SK-N-MC (cell line): ENCODE measurements around the gene TSNAX.

ENCODE experiments used
- EZH2 ChIP-seq: fragments of 200-600 bp; sonication (generic); IDR thresholded peaks from one replicate; pipeline ENCODE4 v1.6.1; 2017; ENCODE audit warnings: antibody characterized with exemption
- FOXP2 ChIP-seq: optimal IDR thresholded peaks from 2 replicates; pipeline ENCODE3; 2011; ENCODE audit warnings: mild to moderate bottlenecking, moderate library complexity; ENCODE audit not compliant: insufficient read depth; ENCODE audit errors: extremely low read length, control extremely low read depth
- POLR2AphosphoS5 ChIP-seq: IDR thresholded peaks from 2 replicates; pipeline ENCODE4 v1.6.1; 2012; ENCODE audit warnings: mild to moderate bottlenecking, low read depth, low read length, borderline replicate concordance

- TF ChIP-seq POLR2AphosphoS5 (no peak), EZH2 (no peak), FOXP2 (no peak)
Observed at GRCh38 chr1:231493421-231494185, 34.9 kb upstream of the TSNAX start.
